RWPE2 (cell line): ENCODE results near the gene HAPLN1.

Experiments used
- ATAC-seq: fragments of 200-7000 bp; cut with Tn5 transposase; 3 replicates; pipeline ENCODE4 v1.9.1; 2021; ENCODE audit warnings: low read depth
- DNase-seq: peaks from one replicate; pipeline ENCODE4 v3.0.0-alpha.2; 2020; ENCODE audit warnings: low spot score
- H3K27ac ChIP-seq: fragments of 450-650 bp; 2 replicates; pipeline ENCODE4 v1.5.1; 2017; ENCODE audit warnings: mild to moderate bottlenecking; ENCODE audit not compliant: poor library complexity, severe bottlenecking
- H3K27me3 ChIP-seq: fragments of 250-450 bp; sonication (Bioruptor Pico); 2 replicates; pipeline ENCODE4 v1.5.1; 2021; ENCODE audit warnings: mild to moderate bottlenecking, moderate library complexity; ENCODE audit not compliant: insufficient read depth, poor library complexity, severe bottlenecking
- H3K36me3 ChIP-seq: fragments of 250-450 bp; sonication (Bioruptor Pico); 2 replicates; pipeline ENCODE4 v1.5.1; 2020; ENCODE audit warnings: low read depth, mild to moderate bottlenecking, moderate library complexity
- H3K4me1 ChIP-seq: fragments of 250-450 bp; sonication (Bioruptor Pico); 2 replicates; pipeline ENCODE4 v1.5.1; 2021; ENCODE audit warnings: mild to moderate bottlenecking, moderate library complexity; ENCODE audit not compliant: insufficient read depth, poor library complexity, severe bottlenecking
- H3K4me3 ChIP-seq: fragments of 250-450 bp; sonication (Bioruptor Pico); 2 replicates; pipeline ENCODE4 v1.5.1; 2021; ENCODE audit warnings: mild to moderate bottlenecking, moderate library complexity; ENCODE audit not compliant: severe bottlenecking
- H3K9me3 ChIP-seq: fragments of 250-450 bp; sonication (Bioruptor Pico); 2 replicates; pipeline ENCODE4 v1.5.1; 2021; ENCODE audit warnings: mild to moderate bottlenecking, moderate library complexity; ENCODE audit not compliant: severe bottlenecking
- TF ChIP-seq, protein P1 (sequence below): fragments of 450-650 bp; IDR thresholded peaks from one replicate; pipeline ENCODE4 v1.5.1; 2017; ENCODE audit warnings: mild to moderate bottlenecking, moderate library complexity; ENCODE audit not compliant: poor library complexity, severe bottlenecking

HAPLN1 gene

DNA sequence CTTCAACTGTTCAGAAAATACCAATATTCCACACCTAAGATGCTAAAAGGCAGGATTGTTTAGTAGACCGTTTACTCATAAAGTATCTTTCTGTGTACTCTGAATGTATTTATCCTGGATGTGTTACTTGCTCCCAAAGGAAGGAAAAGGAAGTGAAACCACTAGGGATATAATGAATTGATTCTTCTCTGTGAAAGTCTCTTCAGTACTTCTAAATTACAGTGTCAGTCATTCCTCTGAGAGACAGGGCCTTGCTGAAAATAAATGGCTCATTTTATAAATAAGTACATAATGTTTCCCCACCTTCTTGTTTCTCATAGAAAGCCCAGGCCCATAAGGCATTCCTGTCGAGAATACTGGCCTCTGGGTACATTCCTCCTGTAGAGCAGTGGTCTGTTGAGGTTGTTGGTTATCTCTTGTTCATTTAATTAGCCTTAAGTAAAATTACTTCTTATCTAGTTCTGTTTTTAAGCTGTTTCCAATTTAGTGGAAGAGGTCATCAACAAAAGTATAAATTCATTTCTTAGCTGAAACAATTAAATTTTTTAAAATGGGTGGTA lies 1.6 kb downstream of the HAPLN1 start:
- H3K4me3 ChIP-seq, result no peak overlapping the region

DNA sequence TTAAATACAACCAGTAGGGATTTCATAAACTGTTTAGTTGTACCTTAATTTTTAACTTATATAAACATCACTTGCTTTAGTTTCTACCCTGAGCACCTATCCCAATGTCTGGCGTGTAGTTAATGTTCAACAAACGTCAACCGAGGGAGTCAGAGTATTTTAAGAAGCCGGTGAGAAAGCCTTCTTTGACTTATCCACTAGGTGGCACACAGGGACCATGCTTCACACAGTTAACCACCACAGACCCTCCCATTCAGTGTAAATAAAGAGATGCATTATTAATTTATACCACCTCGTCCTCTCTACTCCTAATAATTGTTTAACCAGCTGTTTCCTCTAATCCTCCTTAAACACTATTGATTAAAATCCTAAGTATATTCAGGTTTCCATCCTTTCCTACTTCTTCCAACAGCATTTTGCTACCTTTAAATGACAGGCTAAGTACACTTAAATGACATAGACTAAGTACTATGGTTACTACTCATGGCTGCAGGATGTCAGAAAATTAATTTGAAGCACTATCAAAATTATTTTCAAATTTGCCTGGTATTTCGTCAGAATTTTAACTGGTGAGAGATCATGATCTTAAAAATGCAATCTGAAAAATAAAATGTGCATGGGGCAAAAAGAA lies 2.3 kb downstream of the HAPLN1 start:
- ATAC-seq, result peak; percentile 60
- no peak overlapping the region for H3K4me3 ChIP-seq

More for the DNA sequence above, 1.6 kb downstream of the HAPLN1 start:
- Histone ChIP-seq H3K27me3 (peaks cover 47% of the 10 kb centered on the region), H3K36me3 (no peaks in the 10 kb centered on the region), H3K9me3 (no peaks in the 10 kb centered on the region), H3K27ac (no peak overlapping the region), H3K4me1 (no peaks in the 10 kb centered on the region)
- DNase-seq (no peak), ATAC-seq (no peak)
- TF ChIP-seq, protein P1, sequence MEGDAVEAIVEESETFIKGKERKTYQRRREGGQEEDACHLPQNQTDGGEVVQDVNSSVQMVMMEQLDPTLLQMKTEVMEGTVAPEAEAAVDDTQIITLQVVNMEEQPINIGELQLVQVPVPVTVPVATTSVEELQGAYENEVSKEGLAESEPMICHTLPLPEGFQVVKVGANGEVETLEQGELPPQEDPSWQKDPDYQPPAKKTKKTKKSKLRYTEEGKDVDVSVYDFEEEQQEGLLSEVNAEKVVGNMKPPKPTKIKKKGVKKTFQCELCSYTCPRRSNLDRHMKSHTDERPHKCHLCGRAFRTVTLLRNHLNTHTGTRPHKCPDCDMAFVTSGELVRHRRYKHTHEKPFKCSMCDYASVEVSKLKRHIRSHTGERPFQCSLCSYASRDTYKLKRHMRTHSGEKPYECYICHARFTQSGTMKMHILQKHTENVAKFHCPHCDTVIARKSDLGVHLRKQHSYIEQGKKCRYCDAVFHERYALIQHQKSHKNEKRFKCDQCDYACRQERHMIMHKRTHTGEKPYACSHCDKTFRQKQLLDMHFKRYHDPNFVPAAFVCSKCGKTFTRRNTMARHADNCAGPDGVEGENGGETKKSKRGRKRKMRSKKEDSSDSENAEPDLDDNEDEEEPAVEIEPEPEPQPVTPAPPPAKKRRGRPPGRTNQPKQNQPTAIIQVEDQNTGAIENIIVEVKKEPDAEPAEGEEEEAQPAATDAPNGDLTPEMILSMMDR, result no peak

DNA sequence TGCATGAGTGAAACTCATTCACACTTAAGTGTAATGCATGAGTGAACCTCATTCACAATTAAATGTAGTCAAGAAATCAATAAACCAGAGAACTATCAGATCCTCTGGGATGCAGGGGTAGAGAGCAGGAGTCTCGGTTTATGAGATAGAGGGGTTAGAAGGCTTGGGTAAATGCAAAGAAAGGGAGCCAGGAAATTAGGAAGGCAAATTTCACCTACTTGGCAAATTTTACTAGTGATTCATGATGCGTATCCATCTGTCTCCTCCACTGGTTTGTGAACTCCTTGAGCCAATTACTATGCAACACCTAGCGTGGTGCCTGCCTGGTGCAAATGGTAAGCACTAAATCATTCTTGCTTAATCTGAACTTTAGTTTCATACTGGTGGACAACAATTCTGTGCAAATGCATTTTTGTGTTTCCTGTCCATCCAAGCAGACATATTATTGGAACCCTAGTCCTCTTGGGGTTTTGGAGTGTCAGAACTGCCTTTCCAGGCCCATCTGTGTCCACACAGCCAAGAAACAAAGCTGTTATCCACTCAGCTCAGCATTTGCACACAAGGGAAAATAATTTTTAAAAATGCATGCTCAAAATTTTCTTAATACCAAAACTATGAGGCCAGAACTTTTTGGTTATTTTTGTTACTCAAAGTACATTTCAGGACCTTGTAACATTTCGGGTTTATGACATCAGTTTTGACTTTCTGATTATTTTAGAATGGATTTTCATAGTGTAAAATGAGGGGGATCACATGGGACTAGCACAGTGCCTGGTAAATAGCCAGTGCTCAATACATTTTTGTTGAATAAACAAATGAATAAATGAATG lies 5.2 kb downstream of the HAPLN1 start:
- DNase-seq (no peak), ATAC-seq (no peak)
- Histone ChIP-seq H3K36me3 (no peaks in the 10 kb centered on the region), H3K4me3 (no peak overlapping the region), H3K9me3 (no peaks in the 10 kb centered on the region), H3K27me3 (peaks cover 31% of the 10 kb centered on the region), H3K27ac (no peak overlapping the region), H3K4me1 (no peaks in the 10 kb centered on the region)
- TF ChIP-seq, protein P1, result no peak

More for the DNA sequence above, 2.3 kb downstream of the HAPLN1 start:
- Histone ChIP-seq H3K27ac (no peak overlapping the region), H3K9me3 (no peaks in the 10 kb centered on the region), H3K4me1 (no peaks in the 10 kb centered on the region), H3K36me3 (no peaks in the 10 kb centered on the region), H3K27me3 (peaks cover 51% of the 10 kb centered on the region)
- TF ChIP-seq, protein P1, result peak; percentile 99
- no peak for DNase-seq

DNA sequence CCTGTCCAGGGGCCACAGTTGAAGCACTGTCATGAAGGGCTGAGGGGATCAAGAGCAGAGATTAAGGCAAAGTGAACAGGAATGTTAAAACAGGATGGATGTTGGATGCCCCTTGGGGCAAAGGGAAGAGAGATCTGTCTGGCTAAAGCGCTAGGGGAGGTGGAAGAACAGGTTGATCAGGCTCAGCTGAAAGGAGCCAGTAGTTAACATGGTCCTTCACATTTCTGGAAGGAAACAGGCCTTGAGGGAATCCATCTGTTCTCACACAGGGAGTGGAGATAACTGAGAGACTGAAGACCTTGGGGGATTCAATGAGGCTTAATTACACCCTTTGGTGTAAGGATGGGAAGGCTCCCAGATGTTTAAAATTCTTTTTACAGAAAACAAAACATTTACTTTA lies 5.8 kb downstream of the HAPLN1 start:
- Histone ChIP-seq H3K4me3 (no peak overlapping the region), H3K4me1 (no peaks in the 10 kb centered on the region), H3K9me3 (no peaks in the 10 kb centered on the region), H3K27me3 (peaks cover 24% of the 10 kb centered on the region), H3K27ac (no peak overlapping the region), H3K36me3 (no peaks in the 10 kb centered on the region)
- no peak for ATAC-seq
- TF ChIP-seq, protein P1, result no peak
- no peak for DNase-seq
